Measurements from ENCODE around the gene PDE6A. TPM values are rescaled to one million over a fixed set of nuclear protein-coding genes. Genes with fewer than 3 reads are reported as not detected.

The PDE6A gene
- total RNA-seq: not detected
- long read RNA-seq, partial matches to known transcripts: 0 of 1 reads
- long read RNA-seq, other reads (novel, unspliced or antisense): 1 of 1 reads

GRCh38 chr5:149944666-149945065 is at the start of gene PDE6A:
Gene PDE6A (minus strand): TSS chr5:149944793. CDS start chr5:149944673, 120 bp downstream.
- intact Hi-C loops (cut with DNase I): no loop called here
- no peaks in the 10 kb centered on the region for H3K27me3 ChIP-seq (ENCODE audit: low read depth)
- H3K27ac ChIP-seq: no peak within 1 kb of the TSS
- no peaks in the 10 kb centered on the region for H3K9me3 ChIP-seq
- H3K4me1 ChIP-seq: peaks cover under 1% of the 10 kb centered on the region
- no peak within 1 kb of the TSS for H3K4me3 ChIP-seq
- no peaks in the 10 kb centered on the region for H3K36me3 ChIP-seq
- TF ChIP-seq CTCF (IDR thresholded peaks at IDR 0.05): no peak
- DNase-seq (no peak), ATAC-seq (no peak)

DNA sequence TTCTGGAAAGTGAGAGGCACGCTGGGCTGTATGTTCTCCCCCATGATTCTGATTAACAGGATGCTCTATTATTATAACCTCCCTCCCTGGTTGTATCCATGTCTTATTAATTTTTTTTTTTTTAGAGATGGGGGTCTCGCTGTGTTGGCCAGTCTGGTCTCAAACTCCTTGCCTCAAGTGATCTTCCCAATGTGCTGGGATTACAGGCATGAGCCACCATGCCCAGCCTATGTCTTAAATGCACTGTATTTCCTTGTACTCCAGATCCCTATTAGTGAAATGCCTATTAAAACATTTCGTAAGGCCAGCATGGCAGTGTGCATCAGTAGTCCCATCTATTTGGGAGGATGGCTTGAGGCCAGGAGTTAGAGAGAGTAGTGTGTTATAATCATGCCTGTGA is 48.9 kb upstream of the PDE6A start:
- H3K4me3 ChIP-seq: no peak overlapping the region
- ATAC-seq: no peak
- H3K36me3 ChIP-seq: peaks cover 11% of the 10 kb centered on the region
- H3K9me3 ChIP-seq: no peaks in the 10 kb centered on the region
- TF ChIP-seq CTCF (IDR thresholded peaks at IDR 0.05): no peak
- H3K27me3 ChIP-seq (ENCODE audit: low read depth): no peaks in the 10 kb centered on the region
- no peaks in the 10 kb centered on the region for H3K4me1 ChIP-seq
- DNase-seq: no peak
- H3K27ac ChIP-seq: no peak overlapping the region
- intact Hi-C loops (cut with DNase I): no loop called here

DNA sequence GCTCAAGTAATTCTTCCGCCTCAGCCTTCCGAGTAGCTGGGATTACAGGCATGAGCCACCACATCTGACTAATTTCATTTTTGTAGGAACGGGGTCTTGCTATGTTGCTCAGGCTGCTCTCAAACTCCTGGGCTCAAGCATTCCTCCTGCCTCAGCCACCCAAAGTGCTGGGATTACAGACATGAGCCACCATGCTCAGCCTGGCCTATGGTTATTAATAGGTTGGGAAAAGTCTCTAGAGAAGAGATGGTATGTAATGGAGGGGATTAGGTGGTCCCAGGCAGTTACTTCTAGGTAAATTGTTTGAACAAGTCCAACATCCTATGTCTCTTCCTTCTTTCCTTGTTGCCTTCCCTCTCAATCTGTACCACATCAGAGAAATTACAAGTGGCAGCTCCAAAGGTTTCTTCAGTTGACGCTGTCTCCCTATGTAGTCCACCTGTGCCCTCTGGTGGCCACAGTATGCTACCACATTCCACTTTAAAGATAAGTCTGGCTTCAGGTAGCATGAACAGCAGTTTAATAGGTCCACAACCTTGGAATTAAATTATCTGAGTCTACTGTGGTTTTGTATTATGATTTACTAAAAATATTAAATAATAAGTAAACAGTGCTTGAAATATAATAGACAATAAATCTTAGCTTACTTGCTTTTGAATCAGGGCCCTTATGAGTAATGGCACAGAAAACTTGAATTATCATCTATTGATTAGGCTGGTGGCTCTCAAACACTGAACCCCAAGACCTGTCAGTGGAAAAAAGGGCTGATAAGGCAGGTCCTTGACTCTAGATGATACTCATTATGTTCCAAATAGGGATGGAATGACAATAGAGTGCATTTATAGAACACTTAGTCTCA is 46.2 kb upstream of the PDE6A start:
- DNase-seq: peak; percentile 68

DNA sequence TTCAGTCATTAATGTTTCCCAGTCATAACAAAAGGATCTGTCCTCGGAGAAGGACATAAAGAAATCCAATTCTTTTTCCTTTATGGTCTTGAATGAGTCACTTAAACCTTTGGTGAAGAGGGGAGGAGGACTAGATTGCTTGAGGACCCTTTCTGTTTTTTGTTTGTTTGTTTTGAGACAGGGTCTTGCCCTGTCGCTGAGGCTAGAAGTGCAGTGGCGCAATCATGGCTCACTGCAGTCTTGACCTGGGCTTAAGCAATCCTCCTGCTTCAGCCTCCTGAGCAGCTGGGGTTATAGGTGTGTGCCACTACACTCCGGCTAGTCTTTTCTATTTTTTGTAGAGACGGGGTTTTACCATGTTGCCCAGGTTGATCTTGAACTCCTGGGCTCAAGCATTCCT is 43.5 kb upstream of the PDE6A start:
- no peak for TF ChIP-seq CTCF (IDR thresholded peaks at IDR 0.05)
- Histone ChIP-seq H3K36me3 (peaks cover 8% of the 10 kb centered on the region), H3K4me1 (no peaks in the 10 kb centered on the region), H3K27me3 (ENCODE audit: low read depth) (no peaks in the 10 kb centered on the region), H3K27ac (no peak overlapping the region), H3K4me3 (no peak overlapping the region), H3K9me3 (no peaks in the 10 kb centered on the region)
- intact Hi-C loops (cut with DNase I): loop anchor here (10.0 kb wide), 1 partner anchor 153 kb away; no protein-coding TSS in a partner anchor
- DNase-seq (no peak), ATAC-seq (no peak)

More for the DNA sequence above, 46.2 kb upstream of the PDE6A start:
- Histone ChIP-seq H3K9me3 (no peaks in the 10 kb centered on the region), H3K27me3 (ENCODE audit: low read depth) (no peaks in the 10 kb centered on the region), H3K27ac (no peak overlapping the region), H3K4me3 (no peak overlapping the region), H3K36me3 (peaks cover 10% of the 10 kb centered on the region), H3K4me1 (no peaks in the 10 kb centered on the region)
- intact Hi-C loops (cut with DNase I): no loop called here
- peak; percentile 92 for TF ChIP-seq CTCF (IDR thresholded peaks at IDR 0.05)
- ATAC-seq: peak; percentile 90 to 93

GRCh38 chr5:149982505-149982904 is 37.9 kb upstream of the PDE6A start:
- intact Hi-C loops (cut with DNase I): loop anchor here (10.0 kb wide), 1 partner anchor 148 kb away; no protein-coding TSS in a partner anchor
- TF ChIP-seq CTCF (IDR thresholded peaks at IDR 0.05): no peak
- DNase-seq (no peak), ATAC-seq (no peak)
- Histone ChIP-seq H3K4me3 (no peak overlapping the region), H3K27me3 (ENCODE audit: low read depth) (no peaks in the 10 kb centered on the region), H3K27ac (no peak overlapping the region), H3K4me1 (no peaks in the 10 kb centered on the region), H3K36me3 (peaks cover 51% of the 10 kb centered on the region), H3K9me3 (no peaks in the 10 kb centered on the region)

Data from lower lobe of right lung (tissue), 2 donors.